NCI-H345 treated with DMSO at 0.1 percent for 48 hours (cell line): Measurements from ENCODE around the gene KXD1.

Source experiments
- DNase-seq: peaks from one replicate; lab custom pipeline; 2025; ENCODE audit not compliant: unreplicated experiment; lab: John Stamatoyannopoulos, UW

The KXD1 gene

GRCh38 chr19:18612051-18612771, 54.5 kb downstream of the KXD1 start:
- DNase-seq, result no peak

GRCh38 chr19:18612772-18613588, 55.3 kb downstream of the KXD1 start, which contains the start of gene TMEM59L:
TSS of gene TMEM59L (plus strand) at chr19:18612870. CDS start at chr19:18612959, 89 bp downstream.
- DNase-seq, result no peak

DNA sequence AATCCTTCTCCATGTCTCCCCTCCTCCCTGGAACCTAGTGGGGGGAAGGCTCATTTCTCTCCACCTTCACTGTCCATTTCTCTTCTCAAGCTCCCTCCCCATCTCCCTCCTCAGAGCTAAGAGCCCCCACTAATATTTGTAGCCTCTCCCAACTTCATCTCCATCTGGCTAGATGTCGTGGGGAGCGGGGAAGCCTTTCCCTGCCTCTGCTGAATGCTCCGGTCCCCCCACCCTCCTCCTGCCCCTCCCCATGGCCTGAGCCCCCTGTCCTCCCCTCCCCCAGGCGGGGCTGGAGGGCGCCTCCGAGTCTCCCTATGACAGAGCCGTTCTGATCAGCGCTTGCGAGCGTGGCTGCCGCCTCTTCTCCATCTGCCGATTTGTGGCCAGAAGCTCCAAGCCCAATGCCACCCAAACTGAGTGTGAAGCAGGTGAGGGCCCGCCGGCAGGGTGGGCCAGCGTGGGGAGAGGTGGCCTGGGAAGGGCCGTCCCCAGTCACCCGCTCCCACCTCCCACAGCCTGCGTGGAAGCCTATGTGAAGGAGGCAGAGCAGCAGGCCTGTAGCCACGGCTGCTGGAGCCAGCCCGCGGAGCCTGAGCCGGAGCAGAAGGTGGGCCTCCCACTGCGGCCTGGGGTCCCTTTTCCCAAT, 56.0 kb downstream of the KXD1 start:
- no peak for DNase-seq

GRCh38 chr19:18616023-18616422, 58.4 kb downstream of the KXD1 start:
- DNase-seq, result no peak

DNA sequence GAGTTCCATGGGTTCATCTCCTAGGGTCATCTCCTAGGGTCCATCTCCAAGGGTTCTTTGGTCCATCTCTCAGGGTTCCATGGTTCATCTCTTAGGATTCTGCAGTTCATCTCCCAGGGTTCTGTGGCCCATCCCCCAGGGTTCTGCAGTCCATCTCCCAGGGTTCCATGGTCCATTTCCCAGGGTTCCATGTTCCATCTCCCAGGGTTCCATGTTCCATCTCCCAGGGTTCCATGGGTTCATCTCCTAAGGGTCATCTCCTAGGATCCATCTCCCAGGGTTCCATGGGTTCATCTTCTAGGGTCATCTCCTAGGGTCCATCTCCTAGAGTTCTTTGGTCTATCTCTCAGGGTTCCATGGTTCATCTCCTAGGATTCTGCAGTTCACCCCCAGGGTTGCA, 59.9 kb downstream of the KXD1 start:
- no peak for DNase-seq

DNA sequence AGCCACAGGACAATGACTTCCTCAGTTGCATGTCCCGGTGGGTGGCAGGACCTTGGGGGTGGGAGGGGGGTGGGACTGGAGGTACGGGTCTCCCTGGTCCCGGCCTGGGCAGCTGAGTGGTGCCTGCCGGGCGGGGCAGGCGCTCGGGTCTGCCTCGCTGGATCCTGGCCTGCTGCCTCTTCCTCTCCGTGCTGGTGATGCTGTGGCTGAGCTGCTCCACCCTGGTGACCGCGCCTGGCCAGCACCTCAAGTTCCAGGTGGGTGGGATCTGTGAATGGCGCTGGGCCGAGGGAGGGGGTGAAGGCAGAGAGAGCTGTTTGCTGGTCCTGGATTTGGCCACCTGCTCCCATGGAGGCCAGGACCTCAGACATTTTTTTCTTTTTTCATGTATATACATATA, 60.6 kb downstream of the KXD1 start:
- no peak for DNase-seq
